ENCODE measurements around the gene OXSR1. TPM values are rescaled to one million over a fixed set of nuclear protein-coding genes. Genes with fewer than 3 reads are reported as not detected.

Gene OXSR1
- total and polyA plus RNA-seq, 3 experiments from 2014 or later = 16.4 to 60.0 (median 56.3) TPM

- CTCF ChIA-PET = interaction anchor here (1.0 to 5.6 kb wide), 6 partner anchors 18 to 361 kb away, joined by 3 to 31 read pairs (median 10); partner anchors contain the start of genes ACAA1 and XYLB
- Histone ChIP-seq H3K4me3 (ENCODE audit: low read length) (no peak overlapping the region), H3K9me3 (ENCODE audit: low read length) (no peaks in the 10 kb centered on the region), H3K4me1 (ENCODE audit: insufficient read depth, low read length) (no peaks in the 10 kb centered on the region), H3K36me3 (ENCODE audit: insufficient read depth, low read length) (peaks cover 10% of the 10 kb centered on the region), H3K27ac (ENCODE audit: low read depth, low read length) (no peak overlapping the region), H3K27me3 (ENCODE audit: insufficient read depth, low read length, poor library complexity, severe bottlenecking) (no peaks in the 10 kb centered on the region)
- Mint-ChIP-seq H3K27ac (peak overlapping the region in 5 of 8 donors; percentile 35 to 97 (median 66)), H3K36me3 (peaks cover 0 to 46% (median 5%) of the 10 kb centered on the region in 3 donors), H3K27me3 (no peaks in the 10 kb centered on the region), H3K9me3 (no peaks in the 10 kb centered on the region), H3K4me3 (no peak overlapping the region), H3K4me1 (peaks cover 5 to 11% (median 5%) of the 10 kb centered on the region in 3 donors)
- DNase-seq = no peak
- POLR2A ChIA-PET = no interaction called here
Observed at GRCh38 chr3:38119248-38119544, 46.1 kb upstream of the OXSR1 start.

- Histone ChIP-seq H3K9me3 (ENCODE audit: low read length) (no peaks in the 10 kb centered on the region), H3K4me1 (ENCODE audit: insufficient read depth, low read length) (no peaks in the 10 kb centered on the region), H3K27me3 (ENCODE audit: insufficient read depth, low read length, poor library complexity, severe bottlenecking) (no peaks in the 10 kb centered on the region), H3K4me3 (ENCODE audit: low read length) (no peak overlapping the region), H3K36me3 (ENCODE audit: insufficient read depth, low read length) (peaks cover 12% of the 10 kb centered on the region), H3K27ac (ENCODE audit: low read depth, low read length) (no peak overlapping the region)
- Mint-ChIP-seq H3K4me1 (peaks cover 5 to 17% (median 5%) of the 10 kb centered on the region in 3 donors), H3K4me3 (no peak overlapping the region), H3K36me3 (peaks cover 0 to 55% (median 8%) of the 10 kb centered on the region in 3 donors), H3K27ac (peak overlapping the region in 4 of 8 donors; percentile 15 to 83 (median 54)), H3K9me3 (no peaks in the 10 kb centered on the region), H3K27me3 (no peaks in the 10 kb centered on the region)
- POLR2A ChIA-PET = no interaction called here
- CTCF ChIA-PET = interaction anchor here (1.0 to 5.6 kb wide), 5 partner anchors 11 to 360 kb away, joined by 3 to 31 read pairs (median 4); partner anchors contain the start of gene XYLB
- DNase-seq = no peak
Observed at GRCh38 chr3:38119821-38120692, 45.3 kb upstream of the OXSR1 start.

- peaks cover 20% of the 10 kb centered on the region for H3K36me3 ChIP-seq (ENCODE audit: insufficient read depth, low read length)
- no peaks in the 10 kb centered on the region for H3K27me3 ChIP-seq (ENCODE audit: insufficient read depth, low read length, poor library complexity, severe bottlenecking)
- H3K27ac ChIP-seq (ENCODE audit: low read depth, low read length) = no peak overlapping the region
- Mint-ChIP-seq H3K27me3 (no peaks in the 10 kb centered on the region), H3K36me3 (peaks cover 0 to 63% (median 8%) of the 10 kb centered on the region in 3 donors), H3K9me3 (no peaks in the 10 kb centered on the region), H3K4me1 (peaks cover 5 to 17% (median 5%) of the 10 kb centered on the region in 3 donors), H3K4me3 (no peak overlapping the region), H3K27ac (peak overlapping the region in 2 of 8 donors; percentile 45 to 54)
- POLR2A ChIA-PET = no interaction called here
- no peak overlapping the region for H3K4me3 ChIP-seq (ENCODE audit: low read length)
- CTCF ChIA-PET = interaction anchor here (1.0 to 5.6 kb wide), 3 partner anchors 10 to 359 kb away, joined by 3 to 31 read pairs (median 22); no protein-coding TSS in a partner anchor
- H3K4me1 ChIP-seq (ENCODE audit: insufficient read depth, low read length) = no peaks in the 10 kb centered on the region
- H3K9me3 ChIP-seq (ENCODE audit: low read length) = no peaks in the 10 kb centered on the region
- no peak for DNase-seq
Observed at GRCh38 chr3:38120693-38121450, 44.5 kb upstream of the OXSR1 start.

- Mint-ChIP-seq H3K36me3 (peaks cover 0 to 69% (median 8%) of the 10 kb centered on the region in 3 donors), H3K9me3 (no peaks in the 10 kb centered on the region), H3K4me1 (peaks cover 5 to 17% (median 5%) of the 10 kb centered on the region in 3 donors), H3K27ac (no peak overlapping the region), H3K27me3 (no peaks in the 10 kb centered on the region), H3K4me3 (no peak overlapping the region)
- no peak for DNase-seq
- no peak overlapping the region for H3K27ac ChIP-seq (ENCODE audit: low read depth, low read length)
- H3K36me3 ChIP-seq (ENCODE audit: insufficient read depth, low read length) = peaks cover 26% of the 10 kb centered on the region
- no peaks in the 10 kb centered on the region for H3K4me1 ChIP-seq (ENCODE audit: insufficient read depth, low read length)
- no peaks in the 10 kb centered on the region for H3K27me3 ChIP-seq (ENCODE audit: insufficient read depth, low read length, poor library complexity, severe bottlenecking)
- POLR2A ChIA-PET = no interaction called here
- CTCF ChIA-PET = interaction anchor here (5.0 kb wide), 1 partner anchor 358 kb away, joined by 22 read pairs; no protein-coding TSS in a partner anchor
- H3K4me3 ChIP-seq (ENCODE audit: low read length) = no peak overlapping the region
- H3K9me3 ChIP-seq (ENCODE audit: low read length) = no peaks in the 10 kb centered on the region
Observed at GRCh38 chr3:38121451-38121831, 43.9 kb upstream of the OXSR1 start.

- no peak for DNase-seq
- POLR2A ChIA-PET = no interaction called here
- CTCF ChIA-PET = no interaction called here
Observed at GRCh38 chr3:38121832-38122461, 43.4 kb upstream of the OXSR1 start.

GRCh38 chr3:38122712-38123290 is 42.5 kb upstream of the OXSR1 start:
- H3K36me3 ChIP-seq (ENCODE audit: insufficient read depth, low read length) = peaks cover 36% of the 10 kb centered on the region
- H3K4me1 ChIP-seq (ENCODE audit: insufficient read depth, low read length) = no peaks in the 10 kb centered on the region
- no peaks in the 10 kb centered on the region for H3K27me3 ChIP-seq (ENCODE audit: insufficient read depth, low read length, poor library complexity, severe bottlenecking)
- ChIA-PET POLR2A (no interaction called here), CTCF (no interaction called here)
- no peak for DNase-seq
- no peak overlapping the region for H3K27ac ChIP-seq (ENCODE audit: low read depth, low read length)
- Mint-ChIP-seq H3K4me1 (peaks cover 5 to 17% (median 5%) of the 10 kb centered on the region in 3 donors), H3K27ac (peak overlapping the region in 1 of 8 donors; percentile 50), H3K9me3 (no peaks in the 10 kb centered on the region), H3K27me3 (no peaks in the 10 kb centered on the region), H3K4me3 (no peak overlapping the region), H3K36me3 (peaks cover 0 to 82% (median 10%) of the 10 kb centered on the region in 3 donors)
- H3K9me3 ChIP-seq (ENCODE audit: low read length) = no peaks in the 10 kb centered on the region
- no peak overlapping the region for H3K4me3 ChIP-seq (ENCODE audit: low read length)

More at GRCh38 chr3:38121832-38122461, 43.4 kb upstream of the OXSR1 start:
- H3K27me3 Mint-ChIP-seq = no peaks in the 10 kb centered on the region
- H3K4me3 Mint-ChIP-seq = no peak overlapping the region
- no peak overlapping the region for H3K27ac Mint-ChIP-seq
- H3K9me3 Mint-ChIP-seq = no peaks in the 10 kb centered on the region
- Histone ChIP-seq H3K9me3 (ENCODE audit: low read length) (no peaks in the 10 kb centered on the region), H3K36me3 (ENCODE audit: insufficient read depth, low read length) (peaks cover 30% of the 10 kb centered on the region), H3K27ac (ENCODE audit: low read depth, low read length) (no peak overlapping the region), H3K4me3 (ENCODE audit: low read length) (no peak overlapping the region), H3K4me1 (ENCODE audit: insufficient read depth, low read length) (no peaks in the 10 kb centered on the region), H3K27me3 (ENCODE audit: insufficient read depth, low read length, poor library complexity, severe bottlenecking) (no peaks in the 10 kb centered on the region)
- peaks cover 5 to 17% (median 5%) of the 10 kb centered on the region in 3 donors for H3K4me1 Mint-ChIP-seq
- H3K36me3 Mint-ChIP-seq = peaks cover 0 to 74% (median 8%) of the 10 kb centered on the region in 3 donors

- H3K4me3 Mint-ChIP-seq = no peak overlapping the region
- H3K27ac Mint-ChIP-seq = peak overlapping the region in 3 of 8 donors; percentile 69 to 85 (median 71)
- H3K27me3 Mint-ChIP-seq = no peaks in the 10 kb centered on the region
- no peaks in the 10 kb centered on the region for H3K9me3 Mint-ChIP-seq
- H3K4me1 ChIP-seq (ENCODE audit: insufficient read depth, low read length) = no peaks in the 10 kb centered on the region
- H3K27ac ChIP-seq (ENCODE audit: low read depth, low read length) = no peak overlapping the region
- H3K4me3 ChIP-seq (ENCODE audit: low read length) = no peak overlapping the region
- H3K4me1 Mint-ChIP-seq = peaks cover 0 to 8% (median 3%) of the 10 kb centered on the region in 3 donors
- peaks cover 0 to 90% (median 10%) of the 10 kb centered on the region in 3 donors for H3K36me3 Mint-ChIP-seq
- CTCF ChIA-PET = no interaction called here
- no peaks in the 10 kb centered on the region for H3K27me3 ChIP-seq (ENCODE audit: insufficient read depth, low read length, poor library complexity, severe bottlenecking)
- no peaks in the 10 kb centered on the region for H3K9me3 ChIP-seq (ENCODE audit: low read length)
- DNase-seq = no peak
- H3K36me3 ChIP-seq (ENCODE audit: insufficient read depth, low read length) = peaks cover 48% of the 10 kb centered on the region
- POLR2A ChIA-PET = no interaction called here
Observed at GRCh38 chr3:38124324-38125122, 40.8 kb upstream of the OXSR1 start.

Measured in CD8-positive, alpha-beta memory T cell (primary cell).